CD4-positive, alpha-beta memory T cell (primary cell): ENCODE data around the gene PEG3. TPM values are rescaled to one million over a fixed set of nuclear protein-coding genes. Genes with fewer than 3 reads are reported as not detected.

Experiments
- CTCF ChIA-PET: fragments of 350-600 bp; sonication (Branson Sonifier 250); formaldehyde crosslinking; loops from one replicate; lab custom pipeline; 2021; ENCODE audit warnings: inconsistent platforms; ENCODE audit not compliant: partially characterized antibody; lab: Charles Lee
- POLR2A ChIA-PET: fragments of 350-600 bp; sonication (Branson Sonifier 250); formaldehyde crosslinking; loops from one replicate; lab custom pipeline; 2021; ENCODE audit not compliant: partially characterized antibody; lab: Charles Lee
- DNase-seq, 5 donors: peaks; one replicate each; pipeline versions ENCODE4 v3.0.0 to v3.0.0-alpha.2; 2020 to 2022; ENCODE audit warnings: mixed read lengths in 1 of 5
- H3K27ac ChIP-seq: one replicate; pipeline ENCODE4 v1.7.0; 2013; ENCODE audit warnings: low read depth, low read length
- H3K27me3 ChIP-seq: 2 replicates; pipeline ENCODE4 v1.7.0; 2013; ENCODE audit warnings: mild to moderate bottlenecking, low read length, moderate library complexity; ENCODE audit not compliant: insufficient read depth
- H3K36me3 ChIP-seq: 2 replicates; pipeline ENCODE4 v1.7.0; 2013; ENCODE audit warnings: mild to moderate bottlenecking, low read length, moderate library complexity; ENCODE audit not compliant: insufficient read depth
- H3K4me1 ChIP-seq: 2 replicates; pipeline ENCODE4 v1.7.0; 2013; ENCODE audit warnings: mild to moderate bottlenecking, low read length, moderate library complexity; ENCODE audit not compliant: insufficient read depth
- H3K4me3 ChIP-seq, 2 donors: one replicate each; pipeline ENCODE4 v1.7.0; 2013; ENCODE audit warnings: low read length in 2 of 2, mild to moderate bottlenecking in 1 of 2
- H3K9me3 ChIP-seq, 2 donors: one replicate each; pipeline ENCODE4 v1.7.0; 2013; ENCODE audit warnings: low read length in 2 of 2, control low read depth in 1 of 2; ENCODE audit not compliant: control insufficient read depth in 1 of 2
- H3K27ac Mint-ChIP-seq, 7 donors: one replicate each; pipeline ENCODE4 v1.8.0; 2020 to 2021; ENCODE audit warnings: mixed read lengths in 7 of 7, mild to moderate bottlenecking in 6 of 7, inconsistent platforms in 3 of 7, moderate library complexity in 3 of 7
- H3K27me3 Mint-ChIP-seq, 2 donors: one replicate each; pipeline ENCODE4 v1.8.0; 2020 to 2021; ENCODE audit warnings: mixed read lengths in 2 of 2
- H3K36me3 Mint-ChIP-seq, 2 donors: one replicate each; pipeline ENCODE4 v1.8.0; 2020 to 2021; ENCODE audit warnings: mixed read lengths in 2 of 2, inconsistent platforms in 1 of 2, mild to moderate bottlenecking in 1 of 2
- H3K4me1 Mint-ChIP-seq, 4 donors: one replicate each; pipeline ENCODE4 v1.8.0; 2020 to 2021; ENCODE audit warnings: mixed read lengths in 4 of 4, mild to moderate bottlenecking in 1 of 4
- H3K4me3 Mint-ChIP-seq, 8 donors: one replicate each; pipeline ENCODE4 v1.8.0; 2020 to 2021; ENCODE audit warnings: mixed read lengths in 8 of 8, mild to moderate bottlenecking in 7 of 8, moderate library complexity in 6 of 8, inconsistent platforms in 3 of 8
- H3K9me3 Mint-ChIP-seq, 8 donors: one replicate each; pipeline ENCODE4 v1.8.0; 2020 to 2021; ENCODE audit warnings: mixed read lengths in 8 of 8, mild to moderate bottlenecking in 5 of 8, inconsistent platforms in 3 of 8, moderate library complexity in 1 of 8
- intact Hi-C: fragments of 100-400 bp; cut with micrococcal nuclease; formaldehyde crosslinking; loops from one replicate; pipeline ENCODE4 v1.15.1; 2023
- polyA plus RNA-seq, 2 donors: library from polyadenylated mRNA; unstranded; fragments of 300-500 nt; fragmentation: Illumina TruSeq; gene quantifications; one replicate each; pipeline ENCODE4 v1.2.3, GENCODE V29; 2021
- total RNA-seq, 2 experiments: library from RNA; stranded (reverse); gene quantifications; one replicate each; pipeline ENCODE4 v1.2.3, GENCODE V29; 2021

The PEG3 gene
- total and polyA plus RNA-seq, 4 experiments from 2014 or later: not detected

- no peak for DNase-seq
- Mint-ChIP-seq H3K27me3 (no peaks in the 10 kb centered on the region), H3K27ac (no peak overlapping the region), H3K36me3 (peaks cover 0 to 2% of the 10 kb centered on the region in 2 donors), H3K4me3 (no peak overlapping the region), H3K4me1 (no peaks in the 10 kb centered on the region), H3K9me3 (peaks cover 0 to 73% (median 28%) of the 10 kb centered on the region in 8 donors)
- Histone ChIP-seq H3K4me1 (no peaks in the 10 kb centered on the region), H3K9me3 (peaks cover 0 to 8% of the 10 kb centered on the region in 2 donors), H3K36me3 (no peaks in the 10 kb centered on the region), H3K27me3 (no peaks in the 10 kb centered on the region), H3K27ac (no peak overlapping the region), H3K4me3 (no peak overlapping the region)
- CTCF ChIA-PET: no interaction called here
- POLR2A ChIA-PET: no interaction called here
- intact Hi-C loops: no loop called here
Measured at GRCh38 chr19:56823417-56823816, 17.1 kb downstream of the PEG3 start.

GRCh38 chr19:56822755-56823154 is 17.8 kb downstream of the PEG3 start:
- Mint-ChIP-seq H3K27ac (no peak overlapping the region), H3K4me1 (no peaks in the 10 kb centered on the region), H3K36me3 (peaks cover 0 to 4% of the 10 kb centered on the region in 2 donors), H3K27me3 (no peaks in the 10 kb centered on the region), H3K4me3 (no peak overlapping the region), H3K9me3 (peaks cover 2 to 75% (median 31%) of the 10 kb centered on the region in 8 donors)
- intact Hi-C loops: no loop called here
- peaks cover 0 to 8% of the 10 kb centered on the region in 2 donors for H3K9me3 ChIP-seq
- ChIA-PET CTCF (no interaction called here), POLR2A (no interaction called here)
- H3K4me3 ChIP-seq: no peak overlapping the region
- H3K27ac ChIP-seq: no peak overlapping the region
- no peaks in the 10 kb centered on the region for H3K4me1 ChIP-seq
- H3K36me3 ChIP-seq: no peaks in the 10 kb centered on the region
- DNase-seq: no peak
- H3K27me3 ChIP-seq: no peaks in the 10 kb centered on the region

GRCh38 chr19:56821675-56822074 is 18.9 kb downstream of the PEG3 start:
- intact Hi-C loops: no loop called here
- Mint-ChIP-seq H3K27me3 (no peaks in the 10 kb centered on the region), H3K36me3 (peaks cover 0 to 4% of the 10 kb centered on the region in 2 donors), H3K4me3 (no peak overlapping the region), H3K9me3 (peaks cover 2 to 74% (median 38%) of the 10 kb centered on the region in 8 donors), H3K27ac (no peak overlapping the region), H3K4me1 (no peaks in the 10 kb centered on the region)
- POLR2A ChIA-PET: no interaction called here
- Histone ChIP-seq H3K4me3 (no peak overlapping the region), H3K27me3 (no peaks in the 10 kb centered on the region), H3K36me3 (no peaks in the 10 kb centered on the region), H3K27ac (no peak overlapping the region), H3K4me1 (no peaks in the 10 kb centered on the region), H3K9me3 (peaks cover 0 to 11% of the 10 kb centered on the region in 2 donors)
- CTCF ChIA-PET: no interaction called here
- DNase-seq: no peak

GRCh38 chr19:56821209-56821608 is 19.3 kb downstream of the PEG3 start:
- H3K27ac Mint-ChIP-seq: no peak overlapping the region
- H3K4me3 Mint-ChIP-seq: no peak overlapping the region
- H3K36me3 Mint-ChIP-seq: peaks cover 0 to 4% of the 10 kb centered on the region in 2 donors
- CTCF ChIA-PET: no interaction called here
- Histone ChIP-seq H3K4me1 (no peaks in the 10 kb centered on the region), H3K27me3 (no peaks in the 10 kb centered on the region), H3K27ac (no peak overlapping the region), H3K9me3 (peaks cover 0 to 12% of the 10 kb centered on the region in 2 donors), H3K4me3 (no peak overlapping the region), H3K36me3 (no peaks in the 10 kb centered on the region)
- intact Hi-C loops: no loop called here
- H3K27me3 Mint-ChIP-seq: no peaks in the 10 kb centered on the region
- peaks cover 2 to 77% (median 42%) of the 10 kb centered on the region in 8 donors for H3K9me3 Mint-ChIP-seq
- no peak for DNase-seq
- H3K4me1 Mint-ChIP-seq: no peaks in the 10 kb centered on the region
- POLR2A ChIA-PET: no interaction called here

- Histone ChIP-seq H3K36me3 (no peaks in the 10 kb centered on the region), H3K4me1 (no peaks in the 10 kb centered on the region), H3K27ac (no peak overlapping the region), H3K4me3 (no peak overlapping the region), H3K27me3 (no peaks in the 10 kb centered on the region), H3K9me3 (peaks cover 0 to 9% of the 10 kb centered on the region in 2 donors)
- peaks cover 0 to 4% of the 10 kb centered on the region in 2 donors for H3K36me3 Mint-ChIP-seq
- H3K9me3 Mint-ChIP-seq: peaks cover 6 to 75% (median 41%) of the 10 kb centered on the region in 8 donors
- H3K4me1 Mint-ChIP-seq: no peaks in the 10 kb centered on the region
- no peak overlapping the region for H3K27ac Mint-ChIP-seq
- ChIA-PET POLR2A (no interaction called here), CTCF (no interaction called here)
- no peak overlapping the region for H3K4me3 Mint-ChIP-seq
- DNase-seq: no peak
- H3K27me3 Mint-ChIP-seq: no peaks in the 10 kb centered on the region
- intact Hi-C loops: no loop called here
Measured at GRCh38 chr19:56819166-56819565, 21.4 kb downstream of the PEG3 start.

GRCh38 chr19:56814656-56815055 is 25.9 kb downstream of the PEG3 start:
- Mint-ChIP-seq H3K9me3 (peaks cover 9 to 77% (median 35%) of the 10 kb centered on the region in 8 donors), H3K4me3 (no peak overlapping the region), H3K4me1 (no peaks in the 10 kb centered on the region), H3K36me3 (peaks cover 0 to 3% of the 10 kb centered on the region in 2 donors), H3K27ac (no peak overlapping the region), H3K27me3 (no peaks in the 10 kb centered on the region)
- DNase-seq: no peak
- H3K36me3 ChIP-seq: no peaks in the 10 kb centered on the region
- ChIA-PET POLR2A (no interaction called here), CTCF (no interaction called here)
- no peaks in the 10 kb centered on the region for H3K27me3 ChIP-seq
- intact Hi-C loops: no loop called here
- H3K4me3 ChIP-seq: no peak overlapping the region
- H3K4me1 ChIP-seq: no peaks in the 10 kb centered on the region
- H3K9me3 ChIP-seq: peaks cover 0 to 5% of the 10 kb centered on the region in 2 donors
- H3K27ac ChIP-seq: no peak overlapping the region

GRCh38 chr19:56813531-56813930 is 27.0 kb downstream of the PEG3 start:
- Histone ChIP-seq H3K4me3 (no peak overlapping the region), H3K27me3 (no peaks in the 10 kb centered on the region), H3K27ac (no peak overlapping the region), H3K4me1 (no peaks in the 10 kb centered on the region), H3K9me3 (peaks cover 0 to 5% of the 10 kb centered on the region in 2 donors), H3K36me3 (no peaks in the 10 kb centered on the region)
- peaks cover 12 to 77% (median 31%) of the 10 kb centered on the region in 8 donors for H3K9me3 Mint-ChIP-seq
- no peak overlapping the region for H3K27ac Mint-ChIP-seq
- H3K4me3 Mint-ChIP-seq: no peak overlapping the region
- ChIA-PET POLR2A (no interaction called here), CTCF (no interaction called here)
- H3K4me1 Mint-ChIP-seq: no peaks in the 10 kb centered on the region
- no peaks in the 10 kb centered on the region for H3K27me3 Mint-ChIP-seq
- DNase-seq: no peak
- H3K36me3 Mint-ChIP-seq: peaks cover 0 to 3% of the 10 kb centered on the region in 2 donors
- intact Hi-C loops: no loop called here

- Mint-ChIP-seq H3K4me1 (no peaks in the 10 kb centered on the region), H3K9me3 (peaks cover 10 to 74% (median 30%) of the 10 kb centered on the region in 8 donors), H3K27me3 (no peaks in the 10 kb centered on the region), H3K27ac (no peak overlapping the region), H3K4me3 (no peak overlapping the region), H3K36me3 (peaks cover 0 to 1% of the 10 kb centered on the region in 2 donors)
- DNase-seq: no peak
- CTCF ChIA-PET: no interaction called here
- H3K9me3 ChIP-seq: peaks cover 0 to 4% of the 10 kb centered on the region in 2 donors
- POLR2A ChIA-PET: no interaction called here
- no peak overlapping the region for H3K4me3 ChIP-seq
- no peaks in the 10 kb centered on the region for H3K27me3 ChIP-seq
- no peak overlapping the region for H3K27ac ChIP-seq
- intact Hi-C loops: no loop called here
- no peaks in the 10 kb centered on the region for H3K36me3 ChIP-seq
- no peaks in the 10 kb centered on the region for H3K4me1 ChIP-seq
Measured at GRCh38 chr19:56811480-56811879, 29.0 kb downstream of the PEG3 start.
